ENCODE measurements around the gene SCAP.

DNA sequence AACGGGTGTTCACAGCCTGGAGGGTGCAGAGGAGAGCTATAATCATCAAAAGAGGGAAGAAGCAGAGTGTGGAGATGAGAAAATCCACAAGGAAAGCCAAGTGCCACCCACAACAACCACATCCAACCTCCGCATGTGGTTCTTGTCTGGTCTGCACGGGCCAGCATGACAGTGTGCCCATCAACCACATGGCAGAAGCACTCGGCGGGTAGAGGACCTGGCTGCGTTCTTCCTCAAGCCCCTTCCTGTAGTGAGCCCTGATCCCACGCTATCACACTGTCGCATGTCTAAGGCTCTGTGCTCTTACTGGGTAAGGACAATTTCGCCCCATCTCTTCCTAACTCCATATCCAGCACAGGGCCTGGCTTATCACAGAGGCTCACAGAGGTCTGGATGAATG is 53.0 kb downstream of the SCAP start:
- TF ChIP-seq TAF1 (IDR thresholded peaks at IDR 0.05; ENCODE audit: borderline replicate concordance, low read depth, low read length), result no peak
- TF ChIP-seq EP300 (IDR thresholded peaks at IDR 0.05; ENCODE audit: borderline replicate concordance in 1 of 2, low read depth in 1 of 2, low read length in 1 of 2), result no peak
- TF ChIP-seq, protein P1, sequence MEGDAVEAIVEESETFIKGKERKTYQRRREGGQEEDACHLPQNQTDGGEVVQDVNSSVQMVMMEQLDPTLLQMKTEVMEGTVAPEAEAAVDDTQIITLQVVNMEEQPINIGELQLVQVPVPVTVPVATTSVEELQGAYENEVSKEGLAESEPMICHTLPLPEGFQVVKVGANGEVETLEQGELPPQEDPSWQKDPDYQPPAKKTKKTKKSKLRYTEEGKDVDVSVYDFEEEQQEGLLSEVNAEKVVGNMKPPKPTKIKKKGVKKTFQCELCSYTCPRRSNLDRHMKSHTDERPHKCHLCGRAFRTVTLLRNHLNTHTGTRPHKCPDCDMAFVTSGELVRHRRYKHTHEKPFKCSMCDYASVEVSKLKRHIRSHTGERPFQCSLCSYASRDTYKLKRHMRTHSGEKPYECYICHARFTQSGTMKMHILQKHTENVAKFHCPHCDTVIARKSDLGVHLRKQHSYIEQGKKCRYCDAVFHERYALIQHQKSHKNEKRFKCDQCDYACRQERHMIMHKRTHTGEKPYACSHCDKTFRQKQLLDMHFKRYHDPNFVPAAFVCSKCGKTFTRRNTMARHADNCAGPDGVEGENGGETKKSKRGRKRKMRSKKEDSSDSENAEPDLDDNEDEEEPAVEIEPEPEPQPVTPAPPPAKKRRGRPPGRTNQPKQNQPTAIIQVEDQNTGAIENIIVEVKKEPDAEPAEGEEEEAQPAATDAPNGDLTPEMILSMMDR (IDR thresholded peaks at IDR 0.05), result no peak
- TF ChIP-seq, protein P2, sequence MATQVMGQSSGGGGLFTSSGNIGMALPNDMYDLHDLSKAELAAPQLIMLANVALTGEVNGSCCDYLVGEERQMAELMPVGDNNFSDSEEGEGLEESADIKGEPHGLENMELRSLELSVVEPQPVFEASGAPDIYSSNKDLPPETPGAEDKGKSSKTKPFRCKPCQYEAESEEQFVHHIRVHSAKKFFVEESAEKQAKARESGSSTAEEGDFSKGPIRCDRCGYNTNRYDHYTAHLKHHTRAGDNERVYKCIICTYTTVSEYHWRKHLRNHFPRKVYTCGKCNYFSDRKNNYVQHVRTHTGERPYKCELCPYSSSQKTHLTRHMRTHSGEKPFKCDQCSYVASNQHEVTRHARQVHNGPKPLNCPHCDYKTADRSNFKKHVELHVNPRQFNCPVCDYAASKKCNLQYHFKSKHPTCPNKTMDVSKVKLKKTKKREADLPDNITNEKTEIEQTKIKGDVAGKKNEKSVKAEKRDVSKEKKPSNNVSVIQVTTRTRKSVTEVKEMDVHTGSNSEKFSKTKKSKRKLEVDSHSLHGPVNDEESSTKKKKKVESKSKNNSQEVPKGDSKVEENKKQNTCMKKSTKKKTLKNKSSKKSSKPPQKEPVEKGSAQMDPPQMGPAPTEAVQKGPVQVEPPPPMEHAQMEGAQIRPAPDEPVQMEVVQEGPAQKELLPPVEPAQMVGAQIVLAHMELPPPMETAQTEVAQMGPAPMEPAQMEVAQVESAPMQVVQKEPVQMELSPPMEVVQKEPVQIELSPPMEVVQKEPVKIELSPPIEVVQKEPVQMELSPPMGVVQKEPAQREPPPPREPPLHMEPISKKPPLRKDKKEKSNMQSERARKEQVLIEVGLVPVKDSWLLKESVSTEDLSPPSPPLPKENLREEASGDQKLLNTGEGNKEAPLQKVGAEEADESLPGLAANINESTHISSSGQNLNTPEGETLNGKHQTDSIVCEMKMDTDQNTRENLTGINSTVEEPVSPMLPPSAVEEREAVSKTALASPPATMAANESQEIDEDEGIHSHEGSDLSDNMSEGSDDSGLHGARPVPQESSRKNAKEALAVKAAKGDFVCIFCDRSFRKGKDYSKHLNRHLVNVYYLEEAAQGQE (IDR thresholded peaks at IDR 0.05; ENCODE audit: low read depth, low read length), result no peak
- no peak for TF ChIP-seq TEAD4 (IDR thresholded peaks at IDR 0.05; ENCODE audit: borderline replicate concordance, insufficient read depth)
- no peak for TF ChIP-seq JUND (IDR thresholded peaks at IDR 0.05)
- no peak for TF ChIP-seq RFX5 (IDR thresholded peaks at IDR 0.05; ENCODE audit: low read length)
- TF ChIP-seq POLR2AphosphoS5 (IDR thresholded peaks at IDR 0.05; ENCODE audit: low read depth, low read length), result no peak
- TF ChIP-seq, protein P3, sequence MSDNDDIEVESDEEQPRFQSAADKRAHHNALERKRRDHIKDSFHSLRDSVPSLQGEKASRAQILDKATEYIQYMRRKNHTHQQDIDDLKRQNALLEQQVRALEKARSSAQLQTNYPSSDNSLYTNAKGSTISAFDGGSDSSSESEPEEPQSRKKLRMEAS (IDR thresholded peaks at IDR 0.05; ENCODE audit: low read depth), result no peak
- TF ChIP-seq, protein P4, sequence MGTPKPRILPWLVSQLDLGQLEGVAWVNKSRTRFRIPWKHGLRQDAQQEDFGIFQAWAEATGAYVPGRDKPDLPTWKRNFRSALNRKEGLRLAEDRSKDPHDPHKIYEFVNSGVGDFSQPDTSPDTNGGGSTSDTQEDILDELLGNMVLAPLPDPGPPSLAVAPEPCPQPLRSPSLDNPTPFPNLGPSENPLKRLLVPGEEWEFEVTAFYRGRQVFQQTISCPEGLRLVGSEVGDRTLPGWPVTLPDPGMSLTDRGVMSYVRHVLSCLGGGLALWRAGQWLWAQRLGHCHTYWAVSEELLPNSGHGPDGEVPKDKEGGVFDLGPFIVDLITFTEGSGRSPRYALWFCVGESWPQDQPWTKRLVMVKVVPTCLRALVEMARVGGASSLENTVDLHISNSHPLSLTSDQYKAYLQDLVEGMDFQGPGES (IDR thresholded peaks at IDR 0.05; ENCODE audit: low read depth, low read length), result no peak
- TF ChIP-seq ELF1 (IDR thresholded peaks at IDR 0.05), result no peak

Measured in SK-N-SH (cell line).